ENCODE measurements around the gene NELL2. TPM values are rescaled to one million over a fixed set of nuclear protein-coding genes. Genes with fewer than 3 reads are reported as not detected.
A peak's percentile ranks its signal among the peaks of the same experiment; 100 is the strongest.
"Not testable (repeated sequence)": the region's sequence is repeated elsewhere in the genome, so short reads cannot be mapped to it uniquely, and the experiment has no call there.

NELL2 gene
- total and polyA plus RNA-seq, 9 of the 15 experiments (the other 6 are each of a cell fraction or from before 2014, with no cell fraction given) = 0.32 to 1.1 (median 0.53) TPM

- H3K4me3 ChIP-seq; H3K9me1 ChIP-seq (ENCODE audit: control insufficient read depth, insufficient read depth, low read length); intact Hi-C loops (cut with micrococcal nuclease); H3K9ac ChIP-seq (ENCODE audit: insufficient read depth in 1 of 2, low read depth in 2 of 2, low read length in 2 of 2); H3K4me2 ChIP-seq (ENCODE audit: insufficient read depth, low read length); POLR2A ChIA-PET; CTCF ChIA-PET (ENCODE audit: low intra/inter-chr PET ratio); FAIRE-seq; H3K27me3 ChIP-seq (ENCODE audit: control insufficient read depth in 2 of 2, insufficient read depth in 2 of 2, low read length in 2 of 2); H3K4me1 ChIP-seq (replicated peaks in 1 of 2; ENCODE audit: control insufficient read depth in 2 of 2, insufficient read depth in 2 of 2, low read length in 2 of 2); H2AFZ ChIP-seq (ENCODE audit: low read depth, low read length); H3K79me2 ChIP-seq (ENCODE audit: control insufficient read depth, insufficient read depth, low read length); in situ Hi-C loops (cut with MboI); H3K27ac ChIP-seq (ENCODE audit: extremely low read depth, low read depth, low read length); H4K20me1 ChIP-seq (replicated peaks; ENCODE audit: control insufficient read depth, insufficient read depth, low read length); BruUV-seq (replicated peaks); H3K9me3 ChIP-seq (replicated peaks; ENCODE audit: control insufficient read depth, insufficient read depth, low read depth, low read length); H3K36me3 ChIP-seq (ENCODE audit: control insufficient read depth, insufficient read depth, low read length): not testable (repeated sequence)
- ATAC-seq = peak; percentile 70
- 0% methylated on average over 6 of the region's 7 CpGs for WGBS (ENCODE audit: insufficient coverage, low coverage, missing lambda C conversion rate)
- peak in 1 of 4 experiments; percentile 8 for DNase-seq (ENCODE audit: extremely low read depth in 1 of 4, low spot score in 3 of 4)
Measured at GRCh38 chr12:44834996-44835395, 41.1 kb downstream of the NELL2 start.

DNA sequence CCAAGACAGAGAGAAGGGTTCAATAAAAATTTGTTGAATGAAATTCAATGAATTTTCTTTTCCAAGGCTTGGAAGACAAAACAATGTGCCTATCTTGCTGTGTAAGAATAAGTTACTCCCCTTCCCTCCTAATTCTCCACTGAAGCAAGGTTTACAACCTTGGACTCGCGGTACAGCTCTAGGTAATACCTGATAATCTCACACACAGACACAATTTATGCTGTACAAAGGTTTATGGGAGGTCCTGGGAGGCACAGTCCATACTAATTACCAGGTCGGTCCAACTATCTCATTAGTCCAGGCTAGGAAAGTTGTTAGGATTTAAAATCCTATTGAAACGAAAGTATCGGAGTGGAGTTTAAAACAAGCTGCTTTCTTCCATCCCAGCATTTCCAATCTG is 42.6 kb downstream of the NELL2 start:
- Histone ChIP-seq H3K9me3 (replicated peaks; ENCODE audit: control insufficient read depth, insufficient read depth, low read depth, low read length) (no peaks in the 10 kb centered on the region), H2AFZ (ENCODE audit: low read depth, low read length) (no peak overlapping the region), H3K27me3 (ENCODE audit: control insufficient read depth in 2 of 2, insufficient read depth in 2 of 2, low read length in 2 of 2) (no peaks in the 10 kb centered on the region), H3K4me1 (replicated peaks in 1 of 2; ENCODE audit: control insufficient read depth in 2 of 2, insufficient read depth in 2 of 2, low read length in 2 of 2) (no peaks in the 10 kb centered on the region), H3K4me2 (ENCODE audit: insufficient read depth, low read length) (no peak overlapping the region), H3K79me2 (ENCODE audit: control insufficient read depth, insufficient read depth, low read length) (no peaks in the 10 kb centered on the region), H3K9ac (ENCODE audit: insufficient read depth in 1 of 2, low read depth in 2 of 2, low read length in 2 of 2) (no peak overlapping the region), H3K36me3 (ENCODE audit: control insufficient read depth, insufficient read depth, low read length) (no peaks in the 10 kb centered on the region), H3K4me3 (no peak overlapping the region), H4K20me1 (replicated peaks; ENCODE audit: control insufficient read depth, insufficient read depth, low read length) (no peaks in the 10 kb centered on the region), H3K9me1 (ENCODE audit: control insufficient read depth, insufficient read depth, low read length) (no peaks in the 10 kb centered on the region), H3K27ac (ENCODE audit: extremely low read depth, low read depth, low read length) (no peak overlapping the region)
- CTCF ChIA-PET (ENCODE audit: low intra/inter-chr PET ratio) = no interaction called here
- in situ Hi-C loops (cut with MboI) (no loop called here), intact Hi-C loops (cut with micrococcal nuclease) (no loop called here)
- FAIRE-seq (no peak), ATAC-seq (no peak), DNase-seq (ENCODE audit: extremely low read depth in 1 of 4, low spot score in 3 of 4) (no peak)
- 3% methylated on average over 5 of the region's 5 CpGs for WGBS (ENCODE audit: insufficient coverage, low coverage, missing lambda C conversion rate)
- no TSS peak for BruUV-seq (replicated peaks)
- POLR2A ChIA-PET = no interaction called here
- no peak for TF ChIP-seq OTX1 (CRISPR knock-in tag; IDR thresholded peaks at IDR 0.05)
- TF ChIP-seq ZNF212 (CRISPR knock-in tag; IDR thresholded peaks at IDR 0.05) = no peak
- no peak for TF ChIP-seq HDAC2 (IDR thresholded peaks at IDR 0.05)
- TF ChIP-seq ZNF507 (tag; conservative IDR thresholded peaks at IDR 0.05) = no peak
- no peak for TF ChIP-seq SMAD2 (IDR thresholded peaks at IDR 0.05; ENCODE audit: low read depth, low read length)
- no peak for TF ChIP-seq ZNF551 (CRISPR knock-in tag; IDR thresholded peaks at IDR 0.05)
- no peak for TF ChIP-seq NEUROD1 (IDR thresholded peaks at IDR 0.05; ENCODE audit: borderline replicate concordance, low read depth, low read length, partially characterized antibody)
- no peak for TF ChIP-seq PHB2 (IDR thresholded peaks at IDR 0.05; ENCODE audit: low read depth)
- TF ChIP-seq, protein P1, sequence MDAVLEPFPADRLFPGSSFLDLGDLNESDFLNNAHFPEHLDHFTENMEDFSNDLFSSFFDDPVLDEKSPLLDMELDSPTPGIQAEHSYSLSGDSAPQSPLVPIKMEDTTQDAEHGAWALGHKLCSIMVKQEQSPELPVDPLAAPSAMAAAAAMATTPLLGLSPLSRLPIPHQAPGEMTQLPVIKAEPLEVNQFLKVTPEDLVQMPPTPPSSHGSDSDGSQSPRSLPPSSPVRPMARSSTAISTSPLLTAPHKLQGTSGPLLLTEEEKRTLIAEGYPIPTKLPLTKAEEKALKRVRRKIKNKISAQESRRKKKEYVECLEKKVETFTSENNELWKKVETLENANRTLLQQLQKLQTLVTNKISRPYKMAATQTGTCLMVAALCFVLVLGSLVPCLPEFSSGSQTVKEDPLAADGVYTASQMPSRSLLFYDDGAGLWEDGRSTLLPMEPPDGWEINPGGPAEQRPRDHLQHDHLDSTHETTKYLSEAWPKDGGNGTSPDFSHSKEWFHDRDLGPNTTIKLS (IDR thresholded peaks at IDR 0.05; ENCODE audit: borderline replicate concordance, low read depth) = no peak
- no peak for TF ChIP-seq RBM14 (IDR thresholded peaks at IDR 0.05; ENCODE audit: borderline replicate concordance, insufficient read depth, low read depth, low read length)
- no peak for TF ChIP-seq ZBTB17 (CRISPR knock-in tag; IDR thresholded peaks at IDR 0.05)
- TF ChIP-seq CHD1 (IDR thresholded peaks at IDR 0.05; ENCODE audit: low read length) = no peak
- TF ChIP-seq ZNF518B (CRISPR knock-in tag; IDR thresholded peaks at IDR 0.05) = no peak
- no peak for TF ChIP-seq SMARCA4 (IDR thresholded peaks at IDR 0.05)

Data from K562 (cell line).